ENCODE results near the gene SIRPG.

GRCh38 chr20:1706079-1706478, 48.5 kb upstream of the SIRPG start:
- TF ChIP-seq EZH2 (IDR thresholded peaks at IDR 0.05), result no peak
- no peak for TF ChIP-seq CTCF (IDR thresholded peaks at IDR 0.05)
- TF ChIP-seq EZH2phosphoT487 (IDR thresholded peaks at IDR 0.05), result no peak
